Neutrophil (primary cell): ENCODE results near the gene TPM3.

ENCODE experiments used
- H3K27ac ChIP-seq: fragments of 200-600 bp; sonication (generic); 2 replicates; pipeline ENCODE4 v1.5.1; 2016; ENCODE audit warnings: mild to moderate bottlenecking, moderate library complexity
- H3K27me3 ChIP-seq: fragments of 200-600 bp; sonication (generic); 2 replicates; pipeline ENCODE4 v1.6.0; 2016; ENCODE audit warnings: mild to moderate bottlenecking
- H3K36me3 ChIP-seq: fragments of 200-600 bp; sonication (generic); 2 replicates; pipeline ENCODE4 v1.5.1; 2017
- H3K4me1 ChIP-seq, 2 experiments: fragments of 200-600 bp in 1 of 2; sonication (generic) in 1 of 2; 1 replicate in 1 of 2; 2 replicates in 1 of 2; pipeline versions ENCODE4 v1.5.1 to v1.6.1; 2013 to 2016; ENCODE audit warnings: low read depth in 1 of 2, low read length in 1 of 2, mild to moderate bottlenecking in 1 of 2, moderate library complexity in 1 of 2; ENCODE audit not compliant: control insufficient read depth in 1 of 2, insufficient read depth in 1 of 2
- H3K4me3 ChIP-seq, 2 experiments: fragments of 200-600 bp in 1 of 2; sonication (generic) in 1 of 2; 1 replicate in 1 of 2; 2 replicates in 1 of 2; pipeline ENCODE4 v1.5.1; 2013 to 2016; ENCODE audit warnings: low read depth in 1 of 2, low read length in 1 of 2, mild to moderate bottlenecking in 1 of 2, moderate library complexity in 1 of 2
- H3K9me3 ChIP-seq: fragments of 200-600 bp; sonication (generic); 2 replicates; pipeline ENCODE4 v1.5.1; 2016
- TF ChIP-seq, protein P1 (sequence below): fragments of 200-600 bp; sonication (generic); IDR thresholded peaks from 2 replicates; pipeline ENCODE4 v1.5.1; 2016; ENCODE audit warnings: antibody characterized with exemption

TPM3 gene

DNA sequence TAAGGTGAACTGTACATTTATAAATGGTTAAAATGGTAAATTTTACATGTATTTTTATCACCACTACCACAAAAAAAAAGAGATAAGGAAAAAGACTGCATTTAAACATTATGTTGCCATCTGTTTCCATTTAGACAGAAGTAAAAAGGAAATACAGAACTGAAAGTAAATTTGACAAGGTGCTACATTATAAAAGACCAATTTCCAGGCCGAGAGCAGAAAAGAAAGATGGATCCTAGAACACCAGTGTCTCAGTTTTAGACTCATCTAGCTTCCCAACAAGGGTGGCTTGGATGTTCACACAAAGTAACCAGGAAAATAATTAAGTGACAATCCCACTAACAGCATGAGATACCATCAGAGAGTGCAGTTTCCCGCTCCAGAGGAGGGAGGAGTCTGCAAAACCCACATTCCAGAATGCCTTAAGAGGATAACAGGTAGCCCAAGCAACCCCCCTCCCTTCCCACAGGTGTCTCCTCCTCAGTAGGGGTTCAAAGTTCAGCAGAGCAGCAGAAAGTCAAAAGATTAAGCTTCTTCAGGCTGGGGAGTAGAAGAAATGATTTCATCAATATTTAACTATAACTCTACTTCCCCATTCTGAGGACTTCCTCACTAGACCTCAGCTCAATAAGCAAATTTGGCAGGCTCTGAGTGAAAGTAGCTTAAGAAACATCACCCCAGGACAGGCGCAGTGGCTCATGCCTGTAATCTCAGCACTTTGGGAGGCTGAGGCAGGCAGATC lies 11.8 kb downstream of the TPM3 start:
- Histone ChIP-seq H3K36me3 (peaks cover 25% of the 10 kb centered on the region), H3K27me3 (no peaks in the 10 kb centered on the region), H3K27ac (peak overlapping the region; percentile 96), H3K4me1 (peaks cover 76 to 79% of the 10 kb centered on the region in 2 experiments), H3K4me3 (peak overlapping the region; percentile 88 to 99), H3K9me3 (no peaks in the 10 kb centered on the region)
- TF ChIP-seq, protein P1, sequence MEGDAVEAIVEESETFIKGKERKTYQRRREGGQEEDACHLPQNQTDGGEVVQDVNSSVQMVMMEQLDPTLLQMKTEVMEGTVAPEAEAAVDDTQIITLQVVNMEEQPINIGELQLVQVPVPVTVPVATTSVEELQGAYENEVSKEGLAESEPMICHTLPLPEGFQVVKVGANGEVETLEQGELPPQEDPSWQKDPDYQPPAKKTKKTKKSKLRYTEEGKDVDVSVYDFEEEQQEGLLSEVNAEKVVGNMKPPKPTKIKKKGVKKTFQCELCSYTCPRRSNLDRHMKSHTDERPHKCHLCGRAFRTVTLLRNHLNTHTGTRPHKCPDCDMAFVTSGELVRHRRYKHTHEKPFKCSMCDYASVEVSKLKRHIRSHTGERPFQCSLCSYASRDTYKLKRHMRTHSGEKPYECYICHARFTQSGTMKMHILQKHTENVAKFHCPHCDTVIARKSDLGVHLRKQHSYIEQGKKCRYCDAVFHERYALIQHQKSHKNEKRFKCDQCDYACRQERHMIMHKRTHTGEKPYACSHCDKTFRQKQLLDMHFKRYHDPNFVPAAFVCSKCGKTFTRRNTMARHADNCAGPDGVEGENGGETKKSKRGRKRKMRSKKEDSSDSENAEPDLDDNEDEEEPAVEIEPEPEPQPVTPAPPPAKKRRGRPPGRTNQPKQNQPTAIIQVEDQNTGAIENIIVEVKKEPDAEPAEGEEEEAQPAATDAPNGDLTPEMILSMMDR, result no peak

DNA sequence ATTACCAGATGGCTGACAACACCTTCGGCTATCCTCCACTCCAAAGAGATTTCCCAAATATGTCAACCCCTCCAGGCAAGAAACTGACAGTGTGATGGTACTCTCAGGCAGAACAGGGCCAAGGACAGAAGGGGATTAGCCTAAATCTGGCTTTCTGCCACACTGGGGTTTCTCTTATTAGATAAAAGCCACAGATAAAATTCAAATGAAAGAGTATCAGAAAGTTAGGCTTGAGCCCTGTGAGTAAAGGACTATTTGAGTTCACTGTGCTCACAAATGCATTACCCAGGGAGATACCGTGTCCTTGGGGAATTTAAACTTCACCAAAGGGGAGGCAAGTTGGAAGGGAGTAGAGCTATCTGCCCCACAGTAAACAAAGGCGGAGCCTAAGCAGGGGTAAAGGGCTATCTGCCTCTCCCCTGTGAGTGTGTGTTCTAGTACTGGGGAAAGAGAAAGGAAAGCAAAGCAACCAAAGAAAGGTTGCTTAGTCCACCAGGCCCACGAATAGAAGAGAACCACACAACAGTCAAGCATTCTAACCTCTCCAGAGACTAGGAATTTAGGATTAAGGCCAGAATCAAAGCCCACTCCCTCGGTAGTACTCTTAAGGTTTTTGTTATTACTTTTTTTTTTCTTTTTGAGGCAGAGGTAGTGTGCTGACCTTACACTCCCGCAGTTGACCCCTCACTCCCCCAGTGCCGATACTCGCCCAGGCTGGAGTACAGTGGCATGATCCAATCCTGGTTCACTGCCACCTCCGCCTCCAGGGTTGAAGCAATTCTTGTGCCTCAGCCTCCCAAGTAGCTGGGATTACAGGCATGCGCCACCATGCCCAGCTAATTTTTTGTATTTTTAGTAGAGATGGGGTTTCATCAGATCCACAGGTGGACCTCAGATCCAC lies 12.7 kb downstream of the TPM3 start:
- no peaks in the 10 kb centered on the region for H3K27me3 ChIP-seq
- peak overlapping the region; percentile 88 to 99 for H3K4me3 ChIP-seq
- H3K4me1 ChIP-seq, result peaks cover 76 to 79% of the 10 kb centered on the region in 2 experiments
- H3K27ac ChIP-seq, result peak overlapping the region; percentile 96
- TF ChIP-seq, protein P1, result no peak
- H3K36me3 ChIP-seq, result peaks cover 33% of the 10 kb centered on the region
- H3K9me3 ChIP-seq, result no peaks in the 10 kb centered on the region

DNA sequence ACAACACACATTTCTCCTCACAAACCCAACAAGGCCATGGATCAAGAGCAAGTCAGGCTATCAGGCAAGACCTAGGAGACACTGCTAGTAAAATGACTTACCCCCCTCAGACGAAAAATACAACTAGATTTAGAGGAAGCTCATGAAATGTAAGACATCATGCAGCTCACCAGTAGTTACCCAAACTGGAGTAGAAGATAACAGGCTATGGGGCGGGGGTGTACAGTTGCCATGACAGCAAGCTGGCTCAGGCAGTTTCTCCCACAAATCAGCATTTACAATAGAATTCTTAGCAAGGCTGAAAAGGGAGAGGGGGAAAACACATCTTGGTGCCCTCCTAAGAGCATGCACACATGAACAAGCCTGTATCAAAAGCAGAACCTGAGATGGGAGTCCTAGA lies 13.9 kb downstream of the TPM3 start:
- no peaks in the 10 kb centered on the region for H3K27me3 ChIP-seq
- TF ChIP-seq, protein P1, result no peak
- peaks cover 70 to 71% of the 10 kb centered on the region in 2 experiments for H3K4me1 ChIP-seq
- peaks cover 44% of the 10 kb centered on the region for H3K36me3 ChIP-seq
- no peaks in the 10 kb centered on the region for H3K9me3 ChIP-seq
- peak overlapping the region; percentile 96 for H3K27ac ChIP-seq
- H3K4me3 ChIP-seq, result peak overlapping the region in 1 of 2 experiments; percentile 99

DNA sequence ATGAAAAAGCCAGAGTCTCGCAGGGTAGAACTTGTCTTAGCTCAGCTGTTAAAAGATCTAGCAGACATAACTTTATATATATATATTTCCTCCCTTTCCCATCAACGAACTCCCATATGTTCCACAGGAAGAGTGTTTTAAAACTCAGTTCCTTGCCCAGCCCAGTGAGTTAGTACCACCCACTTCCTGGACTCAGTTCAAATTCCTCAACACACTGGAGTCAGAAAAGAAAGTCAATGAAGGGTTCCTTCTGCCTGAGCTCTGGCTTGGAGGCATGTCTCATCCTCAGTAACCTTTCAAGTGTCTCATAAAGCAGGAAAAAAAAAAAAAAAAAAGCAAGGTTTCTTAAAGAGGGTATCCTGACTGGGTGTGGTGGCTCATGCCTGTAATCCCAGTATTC lies 15.6 kb downstream of the TPM3 start:
- peak overlapping the region; percentile 67 for H3K27ac ChIP-seq
- no peaks in the 10 kb centered on the region for H3K27me3 ChIP-seq
- TF ChIP-seq, protein P1, result no peak
- no peaks in the 10 kb centered on the region for H3K9me3 ChIP-seq
- peaks cover 61 to 62% of the 10 kb centered on the region in 2 experiments for H3K4me1 ChIP-seq
- peak overlapping the region in 1 of 2 experiments; percentile 16 for H3K4me3 ChIP-seq
- H3K36me3 ChIP-seq, result peaks cover 61% of the 10 kb centered on the region

DNA sequence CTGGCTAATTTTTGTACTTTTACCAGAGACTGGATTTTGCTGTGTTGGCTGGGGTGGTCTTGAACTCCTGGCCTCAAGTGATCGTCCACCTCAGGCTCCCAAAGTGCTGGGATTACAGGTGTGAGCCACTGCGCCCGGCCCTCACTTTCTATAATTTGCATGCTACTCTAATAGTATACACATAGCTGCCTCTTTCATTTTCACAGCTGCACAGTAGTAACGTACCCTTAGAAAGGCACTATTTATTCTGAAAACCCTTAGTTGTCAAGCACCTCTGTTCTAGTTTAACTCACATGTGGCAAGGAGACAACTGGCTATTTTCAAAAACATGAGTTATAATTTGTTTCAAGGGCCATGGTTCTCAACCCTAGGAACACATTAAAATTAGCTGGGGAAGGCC lies 17.2 kb downstream of the TPM3 start:
- TF ChIP-seq, protein P1, result no peak
- Histone ChIP-seq H3K27ac (no peak overlapping the region), H3K36me3 (peaks cover 77% of the 10 kb centered on the region), H3K27me3 (no peaks in the 10 kb centered on the region), H3K9me3 (no peaks in the 10 kb centered on the region), H3K4me1 (peaks cover 45% of the 10 kb centered on the region in 2 experiments), H3K4me3 (no peak overlapping the region)
